ENCODE data around the gene TBC1D10A. TPM values are rescaled to one million over a fixed set of nuclear protein-coding genes. Genes with fewer than 3 reads are reported as not detected.

TBC1D10A gene
- total RNA-seq, 1 experiment from 2014 or later: 18.6 TPM

DNA sequence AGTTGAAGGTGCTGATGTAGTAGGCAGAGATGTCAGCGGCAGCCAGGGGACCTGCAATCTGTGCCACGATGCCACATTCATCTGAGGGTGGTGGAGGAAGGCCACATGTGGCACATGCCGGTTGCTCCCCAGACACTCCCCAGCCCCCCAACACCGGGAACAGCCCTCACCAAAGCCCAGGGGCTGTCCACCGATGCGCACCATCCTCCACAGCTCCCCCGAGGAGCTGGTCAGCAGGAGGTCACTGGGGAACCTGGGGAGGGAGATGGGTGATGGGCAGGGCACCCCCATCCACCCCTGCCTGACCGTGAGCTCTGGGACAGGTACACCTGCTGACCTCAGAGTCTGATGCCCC lies 40.9 kb downstream of the TBC1D10A start:
- Histone ChIP-seq H3K4me1 (ENCODE audit: control insufficient read depth in 1 of 2, insufficient read depth in 2 of 2, low read length in 2 of 2) (peaks cover 28 to 48% of the 10 kb centered on the region in 2 experiments), H3K27ac (ENCODE audit: low read depth, low read length) (no peak overlapping the region), H3K27me3 (ENCODE audit: insufficient read depth, low read length) (no peaks in the 10 kb centered on the region), H3K9me2 (ENCODE audit: insufficient read depth) (no peaks in the 10 kb centered on the region), H3K9ac (ENCODE audit: low read length) (no peak overlapping the region), H3K4me3 (replicated peaks in 1 of 2; ENCODE audit: low read depth in 1 of 2, low read length in 2 of 2) (no peak overlapping the region), H4K20me1 (ENCODE audit: insufficient read depth) (no peaks in the 10 kb centered on the region), H3K9me3 (ENCODE audit: control insufficient read depth in 1 of 2, insufficient read depth in 1 of 2, low read depth in 1 of 2, low read length in 2 of 2) (no peaks in the 10 kb centered on the region), H3K36me3 (ENCODE audit: control insufficient read depth in 1 of 2, insufficient read depth in 2 of 2, low read length in 2 of 2) (no peaks in the 10 kb centered on the region), H3K4me2 (ENCODE audit: low read length) (no peak overlapping the region), H2AFZ (ENCODE audit: low read depth, low read length, poor library complexity, severe bottlenecking) (no peak overlapping the region), H3K79me2 (ENCODE audit: insufficient read depth, low read length) (no peaks in the 10 kb centered on the region)
- ChIA-PET RAD21 (ENCODE audit: low non-redundant PET in 1 of 2, low total read pairs in 2 of 2, uncharacterized antibody in 2 of 2, unreplicated experiment in 2 of 2) (no interaction called here), POLR2A (no interaction called here), CTCF (interaction anchor here (0.9 kb wide), 1 partner anchor 9 kb away, joined by 4 read pairs; no protein-coding TSS in a partner anchor)
- BruUV-seq (replicated peaks): no TSS peak
- DNase-seq (ENCODE audit: low read depth, low spot score): no peak
- intact Hi-C loops (cut with micrococcal nuclease): loop anchor here (5.0 kb wide), 1 partner anchor 141 kb away; the partner anchor contains the start of gene MTFP1
- no peak for ATAC-seq
- TF ChIP-seq ZFX (IDR thresholded peaks at IDR 0.05) (no peak), SRF (IDR thresholded peaks at IDR 0.05; ENCODE audit: low read depth) (no peak), YY1 (IDR thresholded peaks at IDR 0.05; ENCODE audit: extremely low read depth, insufficient replicate concordance, low read depth, low read length) (no peak), SIN3A (IDR thresholded peaks at IDR 0.05; ENCODE audit: low read depth) (no peak), SP1 (IDR thresholded peaks at IDR 0.05; ENCODE audit: low read depth) (no peak), CBX3 (IDR thresholded peaks at IDR 0.05; ENCODE audit: low read depth) (no peak), RAD21 (IDR thresholded peaks at IDR 0.05; ENCODE audit: low read depth) (no peak), EZH2phosphoT487 (IDR thresholded peaks at IDR 0.05; ENCODE audit: borderline replicate concordance) (no peak), POLR2A (IDR thresholded peaks at IDR 0.05; ENCODE audit: borderline replicate concordance, extremely low read depth, insufficient read depth, insufficient read length) (no peak), CEBPB (IDR thresholded peaks at IDR 0.05; ENCODE audit: low read depth) (no peak)
- TF ChIP-seq, protein P1, sequence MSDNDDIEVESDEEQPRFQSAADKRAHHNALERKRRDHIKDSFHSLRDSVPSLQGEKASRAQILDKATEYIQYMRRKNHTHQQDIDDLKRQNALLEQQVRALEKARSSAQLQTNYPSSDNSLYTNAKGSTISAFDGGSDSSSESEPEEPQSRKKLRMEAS (IDR thresholded peaks at IDR 0.05): no peak

DNA sequence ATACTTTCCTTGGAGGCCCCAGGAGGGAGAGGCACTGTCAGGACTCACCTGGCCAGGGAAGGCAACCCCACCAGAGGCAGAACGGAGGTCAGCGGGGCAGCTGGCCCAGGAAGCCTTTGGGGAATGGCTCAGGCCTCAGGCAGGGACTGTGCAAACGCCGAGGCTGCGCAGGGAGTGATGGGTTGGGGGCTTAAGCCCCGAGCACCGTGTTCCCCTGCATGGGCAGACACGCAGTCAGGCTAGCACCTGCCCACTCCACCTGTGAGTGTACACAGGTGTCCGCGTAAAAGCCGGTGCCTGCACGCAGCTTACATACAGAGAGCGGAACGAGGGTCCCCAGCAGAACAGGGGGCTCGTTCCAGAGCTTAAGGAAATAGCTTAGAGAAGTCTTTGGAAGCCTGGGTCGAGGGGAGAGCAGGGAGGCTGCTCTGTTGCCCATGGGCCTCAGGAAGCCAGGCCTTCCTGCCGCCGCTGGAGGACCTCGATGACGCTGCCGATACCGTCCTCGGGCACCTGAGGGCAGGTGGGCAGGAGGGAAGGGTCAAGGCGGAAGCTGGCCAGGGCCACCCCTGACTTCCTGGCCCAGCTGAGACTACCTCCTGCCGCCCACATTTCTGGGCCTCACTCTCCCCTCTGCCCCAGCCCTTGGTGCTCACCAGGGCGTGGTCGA lies 41.4 kb downstream of the TBC1D10A start:
- CTCF ChIA-PET: interaction anchor here (0.6 kb wide), 2 partner anchors 22 to 30 kb away, joined by 3 to 4 read pairs; no protein-coding TSS in a partner anchor
- no peak for ATAC-seq
- Histone ChIP-seq H3K9me2 (ENCODE audit: insufficient read depth) (no peaks in the 10 kb centered on the region), H3K36me3 (ENCODE audit: control insufficient read depth in 1 of 2, insufficient read depth in 2 of 2, low read length in 2 of 2) (no peaks in the 10 kb centered on the region), H3K9me3 (ENCODE audit: control insufficient read depth in 1 of 2, insufficient read depth in 1 of 2, low read depth in 1 of 2, low read length in 2 of 2) (no peaks in the 10 kb centered on the region), H3K4me3 (replicated peaks in 1 of 2; ENCODE audit: low read depth in 1 of 2, low read length in 2 of 2) (no peak overlapping the region), H2AFZ (ENCODE audit: low read depth, low read length, poor library complexity, severe bottlenecking) (no peak overlapping the region), H3K27ac (ENCODE audit: low read depth, low read length) (no peak overlapping the region), H4K20me1 (ENCODE audit: insufficient read depth) (no peaks in the 10 kb centered on the region), H3K4me1 (ENCODE audit: control insufficient read depth in 1 of 2, insufficient read depth in 2 of 2, low read length in 2 of 2) (peaks cover 23 to 43% of the 10 kb centered on the region in 2 experiments), H3K27me3 (ENCODE audit: insufficient read depth, low read length) (no peaks in the 10 kb centered on the region), H3K4me2 (ENCODE audit: low read length) (no peak overlapping the region), H3K79me2 (ENCODE audit: insufficient read depth, low read length) (no peaks in the 10 kb centered on the region), H3K9ac (ENCODE audit: low read length) (no peak overlapping the region)
- RAD21 ChIA-PET (ENCODE audit: low non-redundant PET in 1 of 2, low total read pairs in 2 of 2, uncharacterized antibody in 2 of 2, unreplicated experiment in 2 of 2): no interaction called here
- no peak for DNase-seq (ENCODE audit: low read depth, low spot score)
- intact Hi-C loops (cut with micrococcal nuclease): loop anchor here (5.0 kb wide), 1 partner anchor 142 kb away; the partner anchor contains the start of gene MTFP1
- BruUV-seq (replicated peaks): no TSS peak
- TF ChIP-seq, protein P2, sequence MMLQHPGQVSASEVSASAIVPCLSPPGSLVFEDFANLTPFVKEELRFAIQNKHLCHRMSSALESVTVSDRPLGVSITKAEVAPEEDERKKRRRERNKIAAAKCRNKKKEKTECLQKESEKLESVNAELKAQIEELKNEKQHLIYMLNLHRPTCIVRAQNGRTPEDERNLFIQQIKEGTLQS (IDR thresholded peaks at IDR 0.05): no peak
- TF ChIP-seq EZH2phosphoT487 (IDR thresholded peaks at IDR 0.05; ENCODE audit: borderline replicate concordance) (no peak), SP1 (IDR thresholded peaks at IDR 0.05; ENCODE audit: low read depth) (no peak), POLR2A (IDR thresholded peaks at IDR 0.05; ENCODE audit: borderline replicate concordance, extremely low read depth, insufficient read depth, insufficient read length) (no peak), EGR1 (IDR thresholded peaks at IDR 0.05; ENCODE audit: low read depth) (no peak), RAD21 (IDR thresholded peaks at IDR 0.05; ENCODE audit: low read depth) (no peak), YY1 (IDR thresholded peaks at IDR 0.05; ENCODE audit: extremely low read depth, insufficient replicate concordance, low read depth, low read length) (no peak), SRF (IDR thresholded peaks at IDR 0.05; ENCODE audit: low read depth) (no peak), SIN3A (IDR thresholded peaks at IDR 0.05; ENCODE audit: low read depth) (no peak)
- TF ChIP-seq, protein P1 (IDR thresholded peaks at IDR 0.05): no peak
- POLR2A ChIA-PET: no interaction called here

Data from HCT116 (cell line).